ENCODE data around the gene ABTB1.
A peak's percentile ranks its signal among the peaks of the same experiment; 100 is the strongest.
"Not testable (repeated sequence)": the region's sequence is repeated elsewhere in the genome, so short reads cannot be mapped to it uniquely, and the experiment has no call there.

ABTB1 gene

GRCh38 chr3:127673191-127674100 lies 694 bp downstream of the ABTB1 start:
- peak; percentile 48 for DNase-seq

- no peak for DNase-seq
Measured at GRCh38 chr3:127674101-127674721, 1.5 kb downstream of the ABTB1 start.

GRCh38 chr3:127674790-127675189 lies 2.0 kb downstream of the ABTB1 start:
- no peak for DNase-seq

DNA sequence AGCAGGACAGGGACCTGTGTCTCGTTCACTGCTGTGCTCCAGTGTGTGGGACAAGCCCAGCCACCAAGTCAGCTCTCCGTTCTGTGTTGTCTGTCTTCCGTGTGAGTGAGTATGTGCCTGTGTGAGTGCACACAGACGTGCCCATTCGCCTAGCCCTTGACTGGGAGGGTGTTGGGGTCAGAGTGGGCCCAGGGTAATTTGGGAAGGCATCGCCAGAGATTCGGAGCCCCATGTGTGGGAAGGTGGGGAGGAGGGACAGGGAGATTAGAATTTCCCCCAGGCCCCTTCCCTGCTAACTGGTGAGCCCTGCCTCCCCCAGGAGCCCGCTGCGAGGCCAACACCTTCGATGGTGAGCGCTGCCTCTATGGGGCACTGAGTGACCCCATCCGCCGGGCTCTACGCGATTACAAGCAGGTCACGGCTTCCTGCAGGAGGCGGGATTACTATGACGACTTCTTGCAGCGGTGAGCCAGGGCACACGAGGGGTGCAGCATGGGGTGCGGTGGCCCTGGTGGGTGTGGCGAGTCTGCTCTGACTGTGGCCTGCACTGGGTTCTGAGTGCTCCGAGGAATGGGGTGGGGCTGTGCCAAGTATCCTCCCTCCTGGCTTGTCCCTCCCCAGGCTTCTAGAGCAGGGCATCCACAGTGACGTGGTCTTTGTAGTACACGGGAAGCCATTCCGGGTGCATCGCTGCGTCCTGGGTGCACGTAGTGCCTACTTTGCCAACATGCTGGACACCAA lies 3.1 kb downstream of the ABTB1 start:
- no peak for DNase-seq

DNA sequence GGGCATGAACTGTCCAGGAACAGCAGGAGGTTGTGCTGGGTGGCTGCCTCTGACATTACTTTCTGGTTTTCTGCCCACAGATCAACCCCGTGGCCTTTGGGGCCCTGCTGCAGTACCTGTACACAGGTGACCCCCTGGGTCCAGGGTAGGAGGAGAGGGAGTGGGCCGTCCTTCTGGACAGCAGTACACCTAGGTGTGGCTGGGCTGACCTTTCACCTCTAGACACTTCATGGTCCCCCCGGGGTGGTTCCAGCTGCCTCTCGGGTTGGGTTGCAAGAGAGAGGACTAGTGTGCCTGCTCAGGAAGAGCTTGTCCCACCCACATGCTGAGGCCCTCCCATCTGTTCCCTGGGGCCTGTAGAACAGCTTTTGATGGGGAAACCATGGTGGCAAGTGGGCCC lies 3.7 kb downstream of the ABTB1 start:
- no peak for DNase-seq

- no peak for DNase-seq
Measured at GRCh38 chr3:127676921-127677351, 4.2 kb downstream of the ABTB1 start.

- no peak for DNase-seq
Measured at GRCh38 chr3:127677541-127678314, 5.0 kb downstream of the ABTB1 start.

GRCh38 chr3:127678315-127678599 lies 5.5 kb downstream of the ABTB1 start:
- DNase-seq = no peak

- DNase-seq = no peak
Measured at GRCh38 chr3:127678611-127679533, 6.1 kb downstream of the ABTB1 start.

GRCh38 chr3:127679534-127680145 lies 6.9 kb downstream of the ABTB1 start:
- DNase-seq = no peak

- DNase-seq = no peak
Measured at GRCh38 chr3:127680146-127680661, 7.5 kb downstream of the ABTB1 start.

DNA sequence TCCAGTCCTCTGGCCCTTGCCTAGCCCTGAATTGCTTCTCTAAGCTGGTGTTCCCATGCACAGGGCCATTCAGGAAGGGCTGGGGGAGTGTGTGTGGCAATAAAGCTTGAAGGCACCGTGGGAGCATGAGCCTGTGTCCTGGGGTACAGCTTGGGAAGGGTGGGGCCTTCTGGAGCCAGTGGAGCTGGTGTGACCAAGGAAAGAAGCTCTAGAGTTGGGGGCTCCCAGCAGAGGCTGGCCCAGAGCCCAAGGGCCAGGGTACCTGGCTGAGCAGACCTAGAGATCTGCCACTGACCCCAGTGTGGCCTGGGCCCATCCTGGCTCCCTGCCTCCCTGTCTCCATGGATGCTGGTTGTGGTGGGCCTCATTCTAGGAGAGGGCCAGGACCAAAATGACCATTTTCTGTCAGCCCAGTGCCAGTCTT lies 8.1 kb downstream of the ABTB1 start:
- DNase-seq = no peak

DNA sequence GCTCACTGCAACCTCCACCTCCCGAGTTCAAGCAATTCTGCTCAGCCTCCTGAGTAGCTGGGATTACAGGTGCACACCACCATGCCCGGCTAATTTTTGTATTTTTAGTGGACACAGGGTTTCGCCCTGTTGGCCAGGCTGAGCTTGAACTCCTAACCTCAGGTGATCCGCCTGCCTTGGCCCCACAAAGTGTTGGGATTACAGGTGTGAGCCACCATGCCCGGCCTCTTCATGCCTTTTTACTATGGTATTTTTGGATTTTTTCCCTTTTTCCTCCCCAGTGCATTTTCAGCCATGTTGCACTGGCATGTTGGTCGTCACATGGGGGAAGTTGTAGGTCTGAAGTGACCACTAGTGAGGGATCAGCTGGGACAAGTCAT lies 9.4 kb downstream of the ABTB1 start:
- DNase-seq = not testable (repeated sequence)

DNA sequence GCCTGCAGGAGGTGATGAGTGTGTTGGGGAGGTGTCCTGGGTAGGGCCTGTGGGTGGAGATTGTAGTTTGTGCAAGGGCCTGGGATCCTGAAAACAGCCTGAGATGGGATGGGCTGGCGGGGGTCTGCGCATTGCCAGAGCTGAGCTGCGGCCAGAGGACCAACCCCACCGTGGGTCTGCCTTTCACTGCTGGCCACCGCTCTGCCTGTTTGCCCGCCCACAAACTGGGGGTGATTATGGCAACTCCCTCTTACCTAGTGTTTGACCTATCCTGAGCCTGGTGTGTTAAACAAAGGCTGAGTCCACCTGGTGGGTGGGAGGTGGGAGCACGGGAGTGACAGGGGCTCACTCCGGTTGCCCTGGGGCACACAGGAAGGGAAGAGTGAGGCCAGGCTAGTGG lies 9.8 kb downstream of the ABTB1 start:
- no peak for DNase-seq

- DNase-seq = no peak
Measured at GRCh38 chr3:127684871-127685707, 12.3 kb downstream of the ABTB1 start.

DNA sequence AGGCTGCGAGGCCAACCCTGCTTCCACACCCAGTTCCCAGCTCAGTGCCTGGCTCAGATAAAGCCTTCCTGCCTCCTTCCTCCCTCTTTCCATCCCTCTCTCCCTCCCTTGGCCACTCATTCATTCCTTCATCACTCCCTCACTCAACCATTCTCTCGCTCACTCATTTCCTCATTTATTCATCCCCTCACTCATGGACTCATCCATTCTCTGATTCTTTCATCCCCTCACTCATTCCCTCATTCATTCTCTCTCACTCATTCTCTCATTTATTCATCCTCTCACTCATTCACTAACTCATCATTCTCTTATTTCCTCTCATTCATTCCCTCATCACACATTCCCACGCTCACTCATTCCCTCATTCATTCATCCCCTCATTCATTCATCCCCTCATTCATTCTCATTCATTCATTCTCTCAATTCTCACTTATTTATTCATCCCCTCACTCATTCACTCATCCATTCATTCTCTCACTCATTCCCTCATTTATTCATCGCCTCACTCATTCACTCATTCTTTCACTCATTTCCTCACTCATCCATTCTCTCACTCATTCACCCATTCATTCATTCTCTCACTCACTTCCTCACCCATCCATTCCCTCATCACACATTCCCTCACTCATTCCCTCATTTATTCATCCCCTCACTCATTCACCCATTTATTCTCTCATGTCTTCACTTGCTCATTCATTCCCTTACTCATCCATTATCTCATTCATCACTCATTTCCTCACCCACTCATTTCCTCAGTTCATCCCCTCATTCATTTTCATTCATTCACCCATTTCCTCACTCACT lies 13.2 kb downstream of the ABTB1 start:
- DNase-seq = no peak

GRCh38 chr3:127686512-127686894 lies 13.8 kb downstream of the ABTB1 start:
- no peak for DNase-seq

DNA sequence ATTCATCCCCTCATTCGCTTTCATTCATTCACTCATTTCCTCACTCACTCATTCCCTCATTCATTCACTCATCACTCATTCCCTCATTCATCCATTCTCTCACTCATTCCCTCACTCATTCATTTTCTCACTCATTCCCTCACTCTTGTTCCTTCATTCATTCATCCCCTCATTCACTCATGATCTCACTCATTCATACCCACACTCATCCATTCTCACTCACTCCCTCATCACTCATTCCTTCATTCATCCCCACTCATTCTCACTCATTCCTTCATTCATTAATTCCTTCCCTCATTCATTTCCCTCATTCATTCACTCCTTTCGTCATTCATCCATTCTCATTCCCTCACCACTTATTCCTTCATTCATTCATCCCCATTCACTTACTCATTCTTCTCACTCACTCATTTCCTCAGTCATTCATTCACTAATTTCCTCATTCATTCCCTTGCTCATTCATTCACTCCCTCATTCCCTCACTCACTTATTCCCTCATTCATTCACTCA lies 14.5 kb downstream of the ABTB1 start:
- DNase-seq = no peak

- DNase-seq = no peak
Measured at GRCh38 chr3:127688022-127688415, 15.3 kb downstream of the ABTB1 start.
